KMS-11 (cell line): ENCODE results near the gene PTPRQ.

ENCODE experiments used
- H2AFZ ChIP-seq: fragments of 200-600 bp; sonication (generic); 2 replicates; pipeline ENCODE4 v1.6.1; 2016; ENCODE audit warnings: antibody characterized with exemption, mixed run types, low read depth
- H3K27ac ChIP-seq: fragments of 200-600 bp; sonication (generic); 2 replicates; pipeline ENCODE4 v1.6.1; 2016; ENCODE audit warnings: mild to moderate bottlenecking, mixed run types
- H3K27me3 ChIP-seq: fragments of 200-600 bp; sonication (generic); 2 replicates; pipeline ENCODE4 v1.6.1; 2017; ENCODE audit warnings: mild to moderate bottlenecking, low read depth, mixed run types, moderate library complexity; ENCODE audit not compliant: insufficient read depth
- H3K36me3 ChIP-seq: fragments of 200-600 bp; sonication (generic); 2 replicates; pipeline ENCODE4 v1.6.1; 2017; ENCODE audit warnings: mild to moderate bottlenecking, mixed run types; ENCODE audit not compliant: insufficient read depth
- H3K4me1 ChIP-seq: fragments of 200-600 bp; sonication (generic); 2 replicates; pipeline ENCODE4 v1.6.1; 2016; ENCODE audit warnings: mild to moderate bottlenecking, low read depth, mixed run types; ENCODE audit not compliant: poor library complexity, severe bottlenecking
- H3K4me2 ChIP-seq: fragments of 200-600 bp; sonication (generic); 2 replicates; pipeline ENCODE4 v1.7.0; 2016; ENCODE audit warnings: mild to moderate bottlenecking, mixed run types
- H3K4me3 ChIP-seq: fragments of 200-600 bp; sonication (generic); IDR thresholded peaks from 2 replicates; pipeline ENCODE4 v1.6.1; 2017; ENCODE audit warnings: low read depth, low read length, mixed read lengths; ENCODE audit not compliant: insufficient read depth
- H3K79me2 ChIP-seq: fragments of 200-600 bp; sonication (generic); 2 replicates; pipeline ENCODE4 v1.6.1; 2016; ENCODE audit warnings: low read depth, mixed run types; ENCODE audit not compliant: insufficient read depth
- H3K9ac ChIP-seq: fragments of 200-600 bp; sonication (generic); 2 replicates; pipeline ENCODE4 v1.6.1; 2016; ENCODE audit warnings: mild to moderate bottlenecking, mixed run types
- H4K20me1 ChIP-seq: fragments of 200-600 bp; sonication (generic); 2 replicates; pipeline ENCODE4 v1.6.1; 2016; ENCODE audit warnings: mild to moderate bottlenecking, mixed run types; ENCODE audit not compliant: insufficient read depth
- TF ChIP-seq, protein P1 (sequence below): fragments of 200-600 bp; sonication (generic); conservative IDR thresholded peaks from 2 replicates; pipeline ENCODE4 v1.6.1; 2017; ENCODE audit warnings: low read depth, mild to moderate bottlenecking, antibody characterized with exemption, low read length, moderate library complexity, mixed read lengths

Gene PTPRQ

DNA sequence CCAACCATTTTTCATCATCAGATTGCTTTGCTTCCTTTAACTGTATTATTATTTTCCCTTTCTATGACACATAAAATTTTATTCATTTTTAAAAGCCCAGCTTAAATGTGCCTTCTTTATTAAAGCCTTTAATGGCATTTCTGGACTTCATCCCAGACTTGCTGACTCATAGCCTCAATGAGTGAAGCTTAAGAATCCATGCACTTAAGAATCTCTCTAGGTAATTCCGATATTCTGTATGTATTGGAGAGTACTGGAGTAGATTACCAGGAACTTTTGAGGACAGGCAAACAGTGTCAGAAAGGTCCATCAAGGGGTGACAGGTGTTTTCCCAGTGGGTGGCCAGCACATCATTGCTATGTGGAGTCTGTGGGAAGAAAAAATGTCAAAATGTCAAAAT lies 107.9 kb downstream of the PTPRQ start:
- TF ChIP-seq, protein P1, sequence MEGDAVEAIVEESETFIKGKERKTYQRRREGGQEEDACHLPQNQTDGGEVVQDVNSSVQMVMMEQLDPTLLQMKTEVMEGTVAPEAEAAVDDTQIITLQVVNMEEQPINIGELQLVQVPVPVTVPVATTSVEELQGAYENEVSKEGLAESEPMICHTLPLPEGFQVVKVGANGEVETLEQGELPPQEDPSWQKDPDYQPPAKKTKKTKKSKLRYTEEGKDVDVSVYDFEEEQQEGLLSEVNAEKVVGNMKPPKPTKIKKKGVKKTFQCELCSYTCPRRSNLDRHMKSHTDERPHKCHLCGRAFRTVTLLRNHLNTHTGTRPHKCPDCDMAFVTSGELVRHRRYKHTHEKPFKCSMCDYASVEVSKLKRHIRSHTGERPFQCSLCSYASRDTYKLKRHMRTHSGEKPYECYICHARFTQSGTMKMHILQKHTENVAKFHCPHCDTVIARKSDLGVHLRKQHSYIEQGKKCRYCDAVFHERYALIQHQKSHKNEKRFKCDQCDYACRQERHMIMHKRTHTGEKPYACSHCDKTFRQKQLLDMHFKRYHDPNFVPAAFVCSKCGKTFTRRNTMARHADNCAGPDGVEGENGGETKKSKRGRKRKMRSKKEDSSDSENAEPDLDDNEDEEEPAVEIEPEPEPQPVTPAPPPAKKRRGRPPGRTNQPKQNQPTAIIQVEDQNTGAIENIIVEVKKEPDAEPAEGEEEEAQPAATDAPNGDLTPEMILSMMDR, result no peak
- no peak overlapping the region for H3K4me2 ChIP-seq
- no peak overlapping the region for H2AFZ ChIP-seq
- no peaks in the 10 kb centered on the region for H3K4me1 ChIP-seq
- no peaks in the 10 kb centered on the region for H3K36me3 ChIP-seq
- no peak overlapping the region for H3K9ac ChIP-seq
- H4K20me1 ChIP-seq, result no peaks in the 10 kb centered on the region
- H3K27me3 ChIP-seq, result no peaks in the 10 kb centered on the region
- no peak overlapping the region for H3K4me3 ChIP-seq
- H3K27ac ChIP-seq, result no peak overlapping the region
- no peaks in the 10 kb centered on the region for H3K79me2 ChIP-seq

DNA sequence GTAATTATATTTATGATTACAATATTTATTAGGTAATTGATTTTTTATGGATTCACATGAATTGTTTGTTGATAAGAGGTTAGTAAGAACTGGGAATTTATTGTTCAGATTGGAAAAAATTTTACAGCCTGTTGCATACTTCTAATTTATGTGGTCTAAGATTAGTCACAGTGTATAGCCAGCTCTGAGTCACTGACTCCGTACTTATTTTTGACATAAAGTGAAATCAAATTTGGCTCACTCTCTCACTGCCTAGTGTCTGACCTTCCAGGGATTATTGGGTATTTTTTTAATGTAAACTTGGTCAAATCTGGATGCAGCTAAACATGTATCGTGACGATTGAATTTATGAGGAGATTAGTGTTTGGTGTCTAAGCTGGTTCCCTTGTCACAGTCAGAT lies 109.3 kb downstream of the PTPRQ start:
- no peak overlapping the region for H3K4me2 ChIP-seq
- no peak overlapping the region for H3K27ac ChIP-seq
- no peak overlapping the region for H2AFZ ChIP-seq
- H3K36me3 ChIP-seq, result no peaks in the 10 kb centered on the region
- no peak overlapping the region for H3K9ac ChIP-seq
- H3K27me3 ChIP-seq, result no peaks in the 10 kb centered on the region
- no peaks in the 10 kb centered on the region for H4K20me1 ChIP-seq
- no peaks in the 10 kb centered on the region for H3K79me2 ChIP-seq
- no peak overlapping the region for H3K4me3 ChIP-seq
- H3K4me1 ChIP-seq, result no peaks in the 10 kb centered on the region
- TF ChIP-seq, protein P1, result no peak

DNA sequence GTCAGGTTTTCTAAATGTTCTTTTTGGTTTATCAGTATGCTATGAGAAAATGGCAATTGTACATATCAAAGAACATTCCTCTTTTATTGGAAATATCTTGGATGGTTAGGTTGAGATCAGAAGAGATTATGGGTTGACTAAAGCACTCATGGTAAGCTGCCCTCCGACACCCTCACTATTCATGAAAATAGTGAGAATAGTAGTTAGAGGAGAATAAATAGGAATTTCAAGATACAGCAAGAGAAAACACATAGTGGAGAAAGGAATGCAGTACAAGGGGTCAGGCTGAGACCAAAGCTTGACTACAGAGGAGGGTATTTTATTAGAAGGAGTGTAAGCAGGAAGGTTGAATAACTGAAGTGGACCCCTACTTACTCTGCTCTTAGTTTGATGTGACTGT lies 112.5 kb downstream of the PTPRQ start:
- H3K79me2 ChIP-seq, result no peaks in the 10 kb centered on the region
- TF ChIP-seq, protein P1, result no peak
- H3K4me2 ChIP-seq, result no peak overlapping the region
- H2AFZ ChIP-seq, result no peak overlapping the region
- H4K20me1 ChIP-seq, result no peaks in the 10 kb centered on the region
- no peaks in the 10 kb centered on the region for H3K36me3 ChIP-seq
- no peak overlapping the region for H3K4me3 ChIP-seq
- no peaks in the 10 kb centered on the region for H3K27me3 ChIP-seq
- no peak overlapping the region for H3K9ac ChIP-seq
- H3K4me1 ChIP-seq, result no peaks in the 10 kb centered on the region
- H3K27ac ChIP-seq, result no peak overlapping the region

DNA sequence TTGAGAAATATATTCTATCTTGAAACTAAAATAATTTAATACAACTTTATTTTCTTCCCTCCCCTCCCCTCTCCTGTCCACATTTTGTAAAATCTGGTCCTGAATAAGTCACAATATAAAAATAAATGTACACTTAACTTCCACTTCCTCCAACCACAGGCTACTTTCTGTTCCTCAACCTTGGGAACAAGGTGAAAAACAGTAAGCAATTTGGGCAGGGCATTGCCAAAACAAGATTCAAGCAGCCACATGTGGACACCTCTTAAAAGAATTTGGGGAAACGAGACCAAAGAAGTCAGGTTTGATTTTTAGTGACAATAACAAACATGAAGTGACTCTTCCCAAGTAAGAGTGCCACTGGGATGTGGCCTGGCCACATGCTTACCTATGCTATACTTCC lies 115.7 kb downstream of the PTPRQ start:
- no peak overlapping the region for H3K9ac ChIP-seq
- TF ChIP-seq, protein P1, result no peak
- no peak overlapping the region for H3K4me3 ChIP-seq
- no peaks in the 10 kb centered on the region for H4K20me1 ChIP-seq
- H3K4me1 ChIP-seq, result no peaks in the 10 kb centered on the region
- H3K4me2 ChIP-seq, result no peak overlapping the region
- no peaks in the 10 kb centered on the region for H3K36me3 ChIP-seq
- no peak overlapping the region for H2AFZ ChIP-seq
- H3K27ac ChIP-seq, result no peak overlapping the region
- no peaks in the 10 kb centered on the region for H3K27me3 ChIP-seq
- H3K79me2 ChIP-seq, result no peaks in the 10 kb centered on the region

DNA sequence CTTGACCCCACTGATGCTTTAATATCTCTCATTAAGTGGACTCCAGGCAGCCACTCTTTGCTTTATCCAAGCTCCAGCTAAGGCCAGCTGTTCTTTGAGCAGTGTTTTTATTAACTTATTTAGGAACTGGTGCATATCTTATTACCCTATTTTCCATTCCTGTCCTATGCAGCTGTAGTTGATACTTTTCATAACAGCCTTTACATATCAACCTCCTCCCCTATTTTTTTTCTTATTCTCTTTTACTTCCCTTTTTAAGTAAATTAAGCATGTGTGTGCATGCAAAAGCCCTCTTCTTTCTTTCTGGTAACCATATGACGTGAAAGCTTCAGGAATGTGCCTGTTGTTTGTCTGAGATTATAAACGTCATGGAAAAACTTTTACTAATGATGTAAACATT lies 121.2 kb downstream of the PTPRQ start:
- no peak overlapping the region for H3K4me2 ChIP-seq
- no peak overlapping the region for H3K4me3 ChIP-seq
- H3K36me3 ChIP-seq, result no peaks in the 10 kb centered on the region
- H4K20me1 ChIP-seq, result no peaks in the 10 kb centered on the region
- no peak overlapping the region for H2AFZ ChIP-seq
- no peak overlapping the region for H3K27ac ChIP-seq
- TF ChIP-seq, protein P1, result no peak
- H3K27me3 ChIP-seq, result no peaks in the 10 kb centered on the region
- H3K79me2 ChIP-seq, result no peaks in the 10 kb centered on the region
- no peak overlapping the region for H3K9ac ChIP-seq
- H3K4me1 ChIP-seq, result no peaks in the 10 kb centered on the region
